ENCODE data around the gene CCL4L2. TPM values are rescaled to one million over a fixed set of nuclear protein-coding genes. Genes with fewer than 3 reads are reported as not detected.

The CCL4L2 gene
- total RNA-seq, 1 experiment from 2014 or later, result not detected

- H3K4me3 ChIP-seq (ENCODE audit: low read depth in 2 of 2, low read length in 2 of 2), result no peak overlapping the region
- no peaks in the 10 kb centered on the region for H3K9me3 ChIP-seq (ENCODE audit: control insufficient read depth, insufficient read depth, low read depth, low read length)
- H3K4me1 ChIP-seq (ENCODE audit: control insufficient read depth, insufficient read depth, low read length), result no peaks in the 10 kb centered on the region
- no peak for TF ChIP-seq TCF7L2 (IDR thresholded peaks at IDR 0.05; ENCODE audit: low read depth, low read length)
- TF ChIP-seq CTCF (IDR thresholded peaks at IDR 0.05), result no peak
- no peak for TF ChIP-seq REST (IDR thresholded peaks at IDR 0.05; ENCODE audit: insufficient read depth in 1 of 2, low read depth in 2 of 2, low read length in 1 of 2)
- no peak for TF ChIP-seq POLR2AphosphoS5 (IDR thresholded peaks at IDR 0.05; ENCODE audit: low read depth, low read length)
- no peak for TF ChIP-seq SIN3A (IDR thresholded peaks at IDR 0.05; ENCODE audit: borderline replicate concordance, insufficient read depth, low read depth, low read length)
- ChIA-PET CTCF (no interaction called here), POLR2A (no interaction called here)
- ATAC-seq, result no peak
- H3K27me3 ChIP-seq (ENCODE audit: control insufficient read depth, insufficient read depth, low read length), result no peaks in the 10 kb centered on the region
- H3K36me3 ChIP-seq (ENCODE audit: control insufficient read depth, insufficient read depth, low read length), result no peaks in the 10 kb centered on the region
- no TSS peak for BruUV-seq (replicated peaks)
- no peak for DNase-seq (ENCODE audit: low read depth, low spot score)
- intact Hi-C loops (cut with micrococcal nuclease; ENCODE audit: unreplicated experiment) (no loop called here), in situ Hi-C loops (cut with HindIII; ENCODE audit: low pct_unique_long_range_greater_than_20kb, low sequenced_read_pairs) (no loop called here)
- H3K27ac ChIP-seq (ENCODE audit: low read length), result no peak overlapping the region
These were observed 2.1 kb downstream of the CCL4L2 start for GRCh38 chr17:36212966-36213365.

- TF ChIP-seq CTCF (IDR thresholded peaks at IDR 0.05), result no peak
- no peak for TF ChIP-seq POLR2AphosphoS5 (IDR thresholded peaks at IDR 0.05; ENCODE audit: low read depth, low read length)
- TF ChIP-seq TCF7L2 (IDR thresholded peaks at IDR 0.05; ENCODE audit: low read depth, low read length), result no peak
- no peak for TF ChIP-seq SIN3A (IDR thresholded peaks at IDR 0.05; ENCODE audit: borderline replicate concordance, insufficient read depth, low read depth, low read length)
- no peak for TF ChIP-seq REST (IDR thresholded peaks at IDR 0.05; ENCODE audit: insufficient read depth in 1 of 2, low read depth in 2 of 2, low read length in 1 of 2)
- H3K4me3 ChIP-seq (ENCODE audit: low read depth in 2 of 2, low read length in 2 of 2), result no peak overlapping the region
- H3K27ac ChIP-seq (ENCODE audit: low read length), result no peak overlapping the region
- no TSS peak for BruUV-seq (replicated peaks)
- intact Hi-C loops (cut with micrococcal nuclease; ENCODE audit: unreplicated experiment) (no loop called here), in situ Hi-C loops (cut with HindIII; ENCODE audit: low pct_unique_long_range_greater_than_20kb, low sequenced_read_pairs) (no loop called here)
- no peaks in the 10 kb centered on the region for H3K27me3 ChIP-seq (ENCODE audit: control insufficient read depth, insufficient read depth, low read length)
- no peaks in the 10 kb centered on the region for H3K9me3 ChIP-seq (ENCODE audit: control insufficient read depth, insufficient read depth, low read depth, low read length)
- no peaks in the 10 kb centered on the region for H3K36me3 ChIP-seq (ENCODE audit: control insufficient read depth, insufficient read depth, low read length)
- ATAC-seq, result no peak
- no peak for DNase-seq (ENCODE audit: low read depth, low spot score)
- ChIA-PET CTCF (no interaction called here), POLR2A (no interaction called here)
- H3K4me1 ChIP-seq (ENCODE audit: control insufficient read depth, insufficient read depth, low read length), result no peaks in the 10 kb centered on the region
These were observed 2.8 kb downstream of the CCL4L2 start for GRCh38 chr17:36213695-36214094.

Data from Panc1 (cell line).